Fibroblast of skin of left biceps (primary cell): ENCODE data around the gene CBX2.

Source experiments
- DNase-seq, 2 experiments: peaks; one replicate each; pipeline ENCODE4 v3.0.0-alpha.2; 2013; ENCODE audit warnings: low read depth in 2 of 2

CBX2 gene

GRCh38 chr17:79829457-79829856 is 51.5 kb downstream of the CBX2 start:
- DNase-seq: no peak

GRCh38 chr17:79830303-79830702 is 52.4 kb downstream of the CBX2 start:
- DNase-seq: no peak

GRCh38 chr17:79830763-79831264 is 52.9 kb downstream of the CBX2 start:
- no peak for DNase-seq

- DNase-seq: no peak
These were observed 53.6 kb downstream of the CBX2 start for GRCh38 chr17:79831265-79832217.

GRCh38 chr17:79832218-79833109 is 54.5 kb downstream of the CBX2 start:
- no peak for DNase-seq

- no peak for DNase-seq
These were observed 55.1 kb downstream of the CBX2 start for GRCh38 chr17:79833110-79833450.

- DNase-seq: no peak
These were observed 56.0 kb downstream of the CBX2 start for GRCh38 chr17:79833744-79834564.

- no peak for DNase-seq
These were observed 56.9 kb downstream of the CBX2 start for GRCh38 chr17:79834565-79835469.

- DNase-seq: no peak
These were observed 57.5 kb downstream of the CBX2 start for GRCh38 chr17:79835470-79835899.

- no peak for DNase-seq
These were observed 58.1 kb downstream of the CBX2 start for GRCh38 chr17:79835953-79836509.

- no peak for DNase-seq
These were observed 58.6 kb downstream of the CBX2 start for GRCh38 chr17:79836510-79836971.

- DNase-seq: no peak
These were observed 59.3 kb downstream of the CBX2 start for GRCh38 chr17:79836972-79837887.
